K562 (cell line): Measurements from ENCODE around the gene MEA1. TPM values are rescaled to one million over a fixed set of nuclear protein-coding genes. Genes with fewer than 3 reads are reported as not detected.
A peak's percentile ranks its signal among the peaks of the same experiment; 100 is the strongest.

Experiments used
- ARID1B ChIP-seq: fragments of 450-650 bp; IDR thresholded peaks from 2 replicates; pipeline ENCODE4 v1.6.1; 2016; ENCODE audit warnings: antibody characterized with exemption, mild to moderate bottlenecking, inconsistent platforms
- BDP1 ChIP-seq: IDR thresholded peaks from 3 replicates; pipeline ENCODE4 v1.6.1; 2011; ENCODE audit not compliant: insufficient read length, insufficient read depth
- CBX2 ChIP-seq: fragments of 200-600 bp; sonication (generic); IDR thresholded peaks from one replicate; pipeline ENCODE4 v1.6.1; 2012; ENCODE audit warnings: mild to moderate bottlenecking, low read length, inconsistent platforms; ENCODE audit not compliant: insufficient read depth, poor library complexity, severe bottlenecking
- CBX5 ChIP-seq: IDR thresholded peaks from 2 replicates; pipeline ENCODE4 v1.6.1; 2014; ENCODE audit warnings: low read depth, borderline replicate concordance
- EGR1 ChIP-seq: fragments of 450-650 bp; conservative IDR thresholded peaks from 2 replicates; pipeline ENCODE4 v1.6.1; 2017; ENCODE audit warnings: mild to moderate bottlenecking
- ERF ChIP-seq: fragments of 450-650 bp; formaldehyde crosslinking; IDR thresholded peaks from 2 replicates; pipeline ENCODE4 v1.4.0; 2020; ENCODE audit warnings: mild to moderate bottlenecking, mixed read lengths
- ETV1 ChIP-seq: fragments of 450-650 bp; conservative IDR thresholded peaks from 2 replicates; pipeline ENCODE4 v1.6.1; 2016; ENCODE audit warnings: missing genetic modification characterization, control low read depth, low read depth, missing compliant biosample characterization
- FOSL1 ChIP-seq: fragments of 200-800 bp; sonication (Bioruptor generic); conservative IDR thresholded peaks from 2 replicates; pipeline ENCODE4 v1.6.1; 2016; ENCODE audit warnings: missing genetic modification characterization, missing compliant biosample characterization
- FOXK1 ChIP-seq: sonication (generic); formaldehyde crosslinking; IDR thresholded peaks from 2 replicates; pipeline ENCODE4 v1.8.0; 2022; ENCODE audit warnings: missing genetic modification reagents, mild to moderate bottlenecking, borderline replicate concordance
- MAFK ChIP-seq: IDR thresholded peaks from 2 replicates; pipeline ENCODE4 v1.6.1; 2011; ENCODE audit warnings: low read length, improper control_type of control experiment
- MTA3 ChIP-seq: fragments of 450-650 bp; formaldehyde crosslinking; IDR thresholded peaks from 2 replicates; pipeline ENCODE4 v1.6.1; 2017; ENCODE audit warnings: mild to moderate bottlenecking, borderline replicate concordance
- NBN ChIP-seq: fragments of 450-650 bp; IDR thresholded peaks from 2 replicates; pipeline ENCODE4 v1.6.1; 2016; ENCODE audit warnings: low read depth, mild to moderate bottlenecking
- NEUROD1 ChIP-seq: fragments of 150-350 bp; IDR thresholded peaks from 2 replicates; pipeline ENCODE4 v1.6.1; 2014; ENCODE audit warnings: borderline replicate concordance, low read length, low read depth; ENCODE audit not compliant: partially characterized antibody
- NFIX ChIP-seq: fragments of 250-450 bp; sonication (Bioruptor Pico); IDR thresholded peaks from 2 replicates; pipeline ENCODE4 v1.4.0; 2020; ENCODE audit warnings: low read depth, mild to moderate bottlenecking, moderate library complexity
- POLR2A ChIP-seq: fragments of 450-650 bp; conservative IDR thresholded peaks from 2 replicates; pipeline ENCODE4 v1.6.1; 2016
- POLR3G ChIP-seq: IDR thresholded peaks from 2 replicates; pipeline ENCODE4 v1.6.1; 2011; ENCODE audit not compliant: insufficient read length, insufficient replicate concordance; ENCODE audit errors: extremely low read depth
- POU5F1 ChIP-seq: fragments of 150-350 bp; IDR thresholded peaks from 2 replicates; pipeline ENCODE4 v1.6.1; 2014; ENCODE audit warnings: borderline replicate concordance, low read length, low read depth, mild to moderate bottlenecking; ENCODE audit not compliant: partially characterized antibody
- SPI1 ChIP-seq: IDR thresholded peaks from 2 replicates; pipeline ENCODE4 v1.6.1; 2011; ENCODE audit warnings: low read depth, low read length, control low read depth, borderline replicate concordance
- TAF7 ChIP-seq: fragments of 450-650 bp; IDR thresholded peaks from 2 replicates; pipeline ENCODE4 v1.6.1; 2016; ENCODE audit warnings: missing genetic modification characterization, missing compliant biosample characterization
- ZC3H4 ChIP-seq: sonication (generic); formaldehyde crosslinking; IDR thresholded peaks from 2 replicates; pipeline ENCODE4 v1.9.0; 2021; ENCODE audit warnings: missing genetic modification reagents, borderline replicate concordance
- ZFP30 ChIP-seq: fragments of 250-450 bp; sonication (Bioruptor Pico); IDR thresholded peaks from 2 replicates; pipeline ENCODE4 v1.8.0; 2022; ENCODE audit warnings: moderate library complexity, mild to moderate bottlenecking, inconsistent platforms, borderline replicate concordance
- ZFX ChIP-seq: sonication (generic); formaldehyde crosslinking; IDR thresholded peaks from 2 replicates; pipeline ENCODE4 v1.8.0; 2022; ENCODE audit warnings: mild to moderate bottlenecking, missing genetic modification reagents, moderate library complexity
- ZNF12 ChIP-seq: sonication (generic); formaldehyde crosslinking; IDR thresholded peaks from 2 replicates; pipeline ENCODE4 v1.4.0; 2020; ENCODE audit warnings: mild to moderate bottlenecking, missing genetic modification reagents
- ZNF644 ChIP-seq: fragments of 200-800 bp; sonication (Bioruptor generic); IDR thresholded peaks from 2 replicates; pipeline ENCODE4 v1.6.1; 2016; ENCODE audit warnings: low read depth, missing genetic modification characterization, missing compliant biosample characterization
- ZNF75A ChIP-seq: fragments of 450-650 bp; formaldehyde crosslinking; IDR thresholded peaks from 2 replicates; pipeline ENCODE4 v1.4.0; 2020; ENCODE audit warnings: mild to moderate bottlenecking
- ZSCAN29 ChIP-seq: fragments of 450-650 bp; IDR thresholded peaks from 2 replicates; pipeline ENCODE4 v1.6.1; 2017
- polyA plus RNA-seq, 8 experiments: library from polyadenylated mRNA; depleted of rRNA in 4 of 8; stranded (reverse) in 5 of 8; unstranded in 3 of 8; fragments of >200 nt; fragmentation: Nextera tagmentation in 2 of 8; fragmentation: Illumina TruSeq in 1 of 8; extraction: Ambion mirVana in 2 of 8; extraction: Trizol in 1 of 8; gene quantifications; 2 replicates each; pipeline versions ENCODE4 v1.2.1 to v1.2.3, GENCODE V29; 2011 to 2014; ENCODE audit warnings: inconsistent platforms in 1 of 8, missing spikeins in 1 of 8
- total RNA-seq, 7 experiments: library from RNA; depleted of rRNA in 6 of 7; stranded (reverse); fragments of >200 nt in 6 of 7; fragmentation: Illumina TruSeq in 2 of 7; extraction: Trizol in 2 of 7; gene quantifications; 2 replicates each; pipeline versions ENCODE4 v1.2.1 to v1.2.3, GENCODE V29; 2011 to 2021; ENCODE audit warnings: low replicate concordance in 1 of 7
- TF ChIP-seq, protein P1 (sequence below): fragments of 250-450 bp; sonication (Bioruptor Pico); IDR thresholded peaks from 2 replicates; pipeline ENCODE4 v1.8.0; 2021; ENCODE audit warnings: moderate library complexity, mild to moderate bottlenecking, inconsistent platforms
- TF ChIP-seq, protein P2 (sequence below): sonication (generic); formaldehyde crosslinking; IDR thresholded peaks from 2 replicates; pipeline ENCODE4 v1.8.0; 2022; ENCODE audit warnings: missing genetic modification reagents, mild to moderate bottlenecking, moderate library complexity, borderline replicate concordance
- TF ChIP-seq, protein P3 (sequence below): fragments of 450-650 bp; formaldehyde crosslinking; IDR thresholded peaks from 2 replicates; pipeline ENCODE4 v1.4.0; 2020; ENCODE audit warnings: mild to moderate bottlenecking, moderate library complexity

The MEA1 gene
- total and polyA plus RNA-seq, 9 of the 15 experiments (the other 6 are each of a cell fraction or from before 2014, with no cell fraction given): 86.8 to 210 (median 152) TPM

DNA sequence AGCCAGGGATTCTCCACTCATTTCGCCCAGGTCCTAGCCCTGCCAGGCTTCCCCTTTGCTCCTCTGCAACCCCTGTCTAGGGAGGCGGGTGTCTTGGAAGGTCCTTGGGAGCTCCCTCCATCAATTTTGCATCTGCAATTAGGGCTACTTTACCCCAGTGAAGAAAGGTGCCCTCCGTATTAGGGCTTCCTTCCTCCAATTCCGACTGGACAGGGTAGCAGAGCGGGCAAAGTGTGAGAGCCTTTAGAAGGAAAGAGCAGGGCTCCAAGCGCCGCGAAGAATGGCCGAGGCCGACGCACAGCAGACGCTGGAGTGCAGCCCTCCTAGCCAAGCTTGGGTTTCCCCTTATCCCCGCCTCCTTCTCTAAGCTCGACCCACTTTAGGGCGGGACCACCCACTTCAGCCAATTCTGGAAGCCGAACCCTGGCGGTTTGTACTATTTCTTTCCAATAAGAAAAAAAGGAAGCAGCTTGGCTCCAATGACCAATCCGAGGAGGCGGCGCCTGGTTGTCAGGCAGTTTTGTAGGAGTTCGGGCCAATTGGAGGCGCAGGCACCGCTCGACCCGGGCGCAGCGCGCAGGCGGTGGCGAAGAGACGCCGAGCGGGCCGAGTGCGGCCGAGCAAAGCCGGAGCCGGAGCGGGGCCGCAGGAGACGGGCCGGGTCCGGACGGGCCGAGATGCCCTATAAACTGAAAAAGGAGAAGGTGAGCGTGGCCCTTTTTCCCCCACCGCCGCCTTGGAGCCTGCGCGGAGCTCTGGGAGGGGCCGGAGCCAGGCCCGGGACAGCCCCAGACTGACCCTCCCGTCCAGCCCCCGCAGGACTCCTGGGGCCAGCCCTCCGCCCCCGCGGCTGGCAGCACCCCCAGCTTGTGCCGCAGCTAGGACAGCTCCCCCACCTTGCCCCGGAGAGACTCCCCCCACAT, 29.5 kb downstream of the MEA1 start, which contains the start of gene PPP2R5D (continued):
- TF ChIP-seq MTA3 (peak; percentile 52), POLR3G (no peak), ZNF644 (no peak), NEUROD1 (no peak), SPI1 (peak; percentile 48; the same call in 1 of the 2 replicates), ZSCAN29 (no peak), FOSL1 (tag) (no peak), ETV1 (tag) (no peak), NFIX (CRISPR knock-in tag) (no peak), ZFX (CRISPR knock-in tag) (peak; percentile 82), MAFK (no peak), POU5F1 (no peak), ZNF12 (no peak), ERF (CRISPR knock-in tag) (0 out of 2 replicates have a peak, but pooled peaks have one; percentile 18), TAF7 (tag) (0 out of 2 replicates have a peak, but pooled peaks have one; percentile 17), CBX5 (no peak), POLR2A (peak; percentile 90), NBN (no peak), ZNF75A (CRISPR knock-in tag) (no peak), CBX2 (no peak), ARID1B (no peak), EGR1 (peak; percentile 93), ZFP30 (CRISPR knock-in tag) (no peak), ZC3H4 (no peak), FOXK1 (CRISPR knock-in tag) (no peak), BDP1 (no peak)
- TF ChIP-seq, protein P1, sequence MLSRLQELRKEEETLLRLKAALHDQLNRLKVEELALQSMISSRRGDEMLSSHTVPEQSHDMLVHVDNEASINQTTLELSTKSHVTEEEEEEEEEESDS (CRISPR knock-in tag): no peak
- TF ChIP-seq, protein P2, sequence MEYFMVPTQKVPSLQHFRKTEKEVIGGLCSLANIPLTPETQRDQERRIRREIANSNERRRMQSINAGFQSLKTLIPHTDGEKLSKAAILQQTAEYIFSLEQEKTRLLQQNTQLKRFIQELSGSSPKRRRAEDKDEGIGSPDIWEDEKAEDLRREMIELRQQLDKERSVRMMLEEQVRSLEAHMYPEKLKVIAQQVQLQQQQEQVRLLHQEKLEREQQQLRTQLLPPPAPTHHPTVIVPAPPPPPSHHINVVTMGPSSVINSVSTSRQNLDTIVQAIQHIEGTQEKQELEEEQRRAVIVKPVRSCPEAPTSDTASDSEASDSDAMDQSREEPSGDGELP (CRISPR knock-in tag): peak; percentile 45
- TF ChIP-seq, protein P3, sequence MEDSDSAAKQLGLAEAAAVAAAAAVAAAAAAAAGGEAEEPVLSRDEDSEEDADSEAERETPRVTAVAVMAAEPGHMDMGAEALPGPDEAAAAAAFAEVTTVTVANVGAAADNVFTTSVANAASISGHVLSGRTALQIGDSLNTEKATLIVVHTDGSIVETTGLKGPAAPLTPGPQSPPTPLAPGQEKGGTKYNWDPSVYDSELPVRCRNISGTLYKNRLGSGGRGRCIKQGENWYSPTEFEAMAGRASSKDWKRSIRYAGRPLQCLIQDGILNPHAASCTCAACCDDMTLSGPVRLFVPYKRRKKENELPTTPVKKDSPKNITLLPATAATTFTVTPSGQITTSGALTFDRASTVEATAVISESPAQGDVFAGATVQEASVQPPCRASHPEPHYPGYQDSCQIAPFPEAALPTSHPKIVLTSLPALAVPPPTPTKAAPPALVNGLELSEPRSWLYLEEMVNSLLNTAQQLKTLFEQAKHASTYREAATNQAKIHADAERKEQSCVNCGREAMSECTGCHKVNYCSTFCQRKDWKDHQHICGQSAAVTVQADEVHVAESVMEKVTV: no peak
